GM18907 (cell line): ENCODE measurements around the gene ELFN1.

Experiments used
- ATAC-seq: cut with Tn5 transposase; IDR thresholded peaks from one replicate; pipeline ENCODE4 v1.9.1; 2021; ENCODE audit warnings: mild to moderate bottlenecking, moderate library complexity; ENCODE audit not compliant: unreplicated experiment

ELFN1 gene

DNA sequence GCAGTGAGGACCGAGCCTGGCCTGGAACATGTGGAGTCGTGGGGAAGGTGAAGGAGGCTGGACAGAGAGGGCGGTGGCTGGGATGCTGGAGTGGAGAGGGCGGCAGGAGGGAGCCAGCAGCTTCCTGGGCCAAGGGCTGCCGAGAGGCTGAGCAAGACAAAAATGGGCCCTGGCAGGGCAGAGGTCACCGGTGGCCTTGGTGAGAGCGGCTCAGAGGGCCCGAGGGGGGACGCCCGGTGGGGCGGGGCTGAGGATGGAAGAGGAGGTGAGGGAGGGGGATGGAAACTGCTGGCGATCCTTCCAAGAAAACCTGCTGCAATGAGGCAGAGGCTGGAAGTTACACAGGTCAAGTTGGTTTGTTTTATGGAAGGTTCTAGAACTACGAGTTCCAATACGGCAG, 69.5 kb downstream of the ELFN1 start:
- ATAC-seq = no peak

DNA sequence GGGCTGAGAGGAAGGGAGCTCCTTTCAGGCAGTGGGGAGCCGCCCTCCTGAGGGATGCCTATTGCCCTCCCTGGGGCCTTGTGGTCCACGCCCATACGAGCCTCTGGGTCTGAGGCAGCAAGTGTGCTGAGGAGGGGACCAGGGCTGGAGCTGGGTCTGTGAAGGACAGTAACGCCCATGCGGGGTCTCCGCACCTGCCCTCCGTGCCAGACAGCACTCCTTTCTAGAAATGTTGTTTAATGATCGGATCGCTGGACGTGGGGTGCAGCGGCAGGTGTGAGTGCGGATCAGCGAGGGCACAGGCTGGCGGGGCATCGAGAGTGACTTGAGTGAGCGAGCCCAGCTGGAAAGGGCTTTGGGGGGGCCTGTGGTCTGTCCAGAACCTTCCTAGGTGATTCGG, 70.1 kb downstream of the ELFN1 start:
- ATAC-seq = no peak

DNA sequence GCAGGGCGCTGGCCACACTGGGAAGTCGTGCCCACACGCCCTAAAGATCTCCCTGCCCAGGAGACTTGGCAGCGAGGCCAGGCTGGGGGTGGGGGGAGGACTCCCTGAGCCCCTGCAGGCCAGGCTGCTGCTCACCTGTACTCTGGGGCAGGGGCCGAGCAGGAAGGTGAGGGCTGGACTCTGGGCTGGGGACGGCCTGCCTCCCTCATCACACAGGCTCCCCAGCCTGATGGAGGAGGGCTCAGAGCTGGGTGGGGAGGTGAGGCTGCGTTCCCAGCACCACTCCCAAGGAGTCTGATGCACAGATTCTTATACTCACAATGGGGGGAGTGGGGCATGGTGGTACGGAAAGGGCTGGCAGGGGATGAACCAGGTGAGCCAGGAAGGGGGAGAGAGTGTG, 71.2 kb downstream of the ELFN1 start:
- ATAC-seq = no peak

DNA sequence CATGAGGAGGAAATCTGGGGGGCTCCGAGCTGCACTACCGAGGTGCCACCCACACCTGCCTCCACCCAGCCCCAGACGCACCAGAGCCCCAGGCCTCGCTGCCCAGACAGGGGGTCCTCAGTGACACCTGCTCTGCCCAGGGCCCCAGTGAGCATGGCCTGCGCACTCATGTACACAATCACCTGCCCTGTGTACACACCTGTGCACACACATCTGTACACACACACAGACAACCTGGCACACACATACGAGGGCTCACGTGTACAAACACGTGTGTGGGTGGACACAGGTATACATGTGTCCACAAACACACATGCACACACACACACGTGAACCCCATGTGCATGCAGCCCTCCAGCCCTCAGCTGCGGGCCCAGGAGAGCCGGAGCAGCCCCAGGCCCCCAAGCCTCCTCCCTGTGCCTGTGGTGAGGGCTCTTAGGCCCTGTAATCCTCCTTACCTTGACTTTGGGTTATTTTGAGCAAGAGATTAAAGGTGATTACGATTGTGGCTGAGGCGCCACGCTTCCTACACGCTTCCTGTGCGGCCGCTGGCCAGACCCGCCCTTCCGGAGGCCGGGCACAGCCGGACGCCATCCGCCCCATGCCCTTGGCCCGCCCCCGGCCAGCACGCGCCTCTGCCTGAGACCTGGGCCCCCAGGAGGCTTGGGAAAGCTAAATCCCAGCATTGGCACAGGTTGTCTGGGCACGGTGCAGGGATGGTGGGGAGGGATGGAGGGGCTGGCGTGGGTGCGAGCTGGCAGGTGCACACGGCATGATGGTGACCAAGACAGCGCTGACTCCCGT, 71.9 kb downstream of the ELFN1 start:
- no peak for ATAC-seq

DNA sequence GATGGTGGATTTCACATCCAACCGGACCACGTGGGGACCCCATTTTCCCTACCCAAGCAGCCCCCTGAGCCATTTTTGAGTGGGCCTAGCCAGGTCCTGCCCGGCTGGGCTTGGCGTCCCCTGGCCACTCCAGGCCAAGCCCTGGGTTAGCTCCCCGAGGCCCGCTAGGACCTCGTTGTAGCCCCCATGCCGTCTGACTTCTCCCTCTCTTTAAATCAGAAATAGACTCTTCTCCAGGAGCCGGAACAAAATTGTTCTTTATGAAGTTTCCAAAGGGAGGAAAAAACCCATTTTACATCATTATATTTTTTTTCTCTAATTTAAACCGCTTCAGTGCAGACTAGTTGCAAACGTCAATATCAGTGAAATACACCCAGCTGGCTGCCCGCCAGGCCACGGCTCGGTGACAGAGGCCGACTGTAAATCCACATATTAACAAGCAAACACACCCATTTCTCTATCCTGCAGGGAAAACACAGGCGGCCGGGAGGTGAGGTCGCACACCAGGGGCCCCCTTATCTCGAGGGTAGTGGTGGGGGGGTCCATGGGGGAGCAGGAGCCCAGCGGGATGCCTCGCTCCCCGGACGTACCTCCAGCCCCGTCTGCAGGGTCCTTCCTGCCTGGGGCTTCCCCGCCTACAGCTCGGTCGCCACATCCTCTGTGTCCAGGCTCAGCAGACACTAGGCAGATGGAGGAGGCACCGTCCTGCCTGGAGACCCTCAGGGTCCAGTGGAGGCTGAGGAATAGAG, 72.7 kb downstream of the ELFN1 start:
- ATAC-seq = no peak

DNA sequence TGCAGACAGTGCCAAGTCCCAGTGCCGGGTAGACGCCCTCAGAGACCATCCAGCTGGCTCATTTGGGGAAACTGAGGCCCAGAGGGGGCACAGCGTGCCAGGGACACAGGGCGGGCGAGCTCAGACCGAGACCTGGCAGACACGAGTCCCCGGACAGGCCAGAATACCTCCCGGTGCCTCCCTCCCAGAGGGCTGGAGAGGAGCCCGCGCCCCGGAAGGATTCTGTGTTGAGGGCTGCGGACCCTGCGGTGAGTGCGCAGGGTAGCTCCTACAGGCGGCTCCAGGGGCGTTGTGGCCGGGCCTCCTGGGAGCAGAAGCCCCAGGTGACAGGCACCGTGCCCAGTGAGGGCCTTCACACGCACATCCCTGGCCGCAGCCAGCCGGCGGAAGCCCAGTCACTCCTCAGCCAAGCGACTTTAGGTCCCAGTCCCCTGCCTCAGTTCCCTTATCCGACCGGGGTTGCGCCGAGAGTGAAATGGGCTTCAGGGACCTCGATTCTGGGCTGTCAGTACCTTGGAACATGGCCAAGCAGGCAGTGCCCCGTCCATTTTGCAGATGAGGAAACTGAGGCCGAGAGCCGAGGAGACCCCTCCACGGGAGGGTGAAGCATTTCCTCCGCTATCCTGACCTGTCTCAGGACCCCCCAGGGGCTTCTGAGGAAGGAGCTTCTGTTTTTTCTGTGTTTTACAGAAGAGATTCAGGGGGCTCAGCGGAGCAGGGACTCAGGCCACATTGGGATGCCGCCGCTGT, 73.6 kb downstream of the ELFN1 start:
- ATAC-seq = no peak

DNA sequence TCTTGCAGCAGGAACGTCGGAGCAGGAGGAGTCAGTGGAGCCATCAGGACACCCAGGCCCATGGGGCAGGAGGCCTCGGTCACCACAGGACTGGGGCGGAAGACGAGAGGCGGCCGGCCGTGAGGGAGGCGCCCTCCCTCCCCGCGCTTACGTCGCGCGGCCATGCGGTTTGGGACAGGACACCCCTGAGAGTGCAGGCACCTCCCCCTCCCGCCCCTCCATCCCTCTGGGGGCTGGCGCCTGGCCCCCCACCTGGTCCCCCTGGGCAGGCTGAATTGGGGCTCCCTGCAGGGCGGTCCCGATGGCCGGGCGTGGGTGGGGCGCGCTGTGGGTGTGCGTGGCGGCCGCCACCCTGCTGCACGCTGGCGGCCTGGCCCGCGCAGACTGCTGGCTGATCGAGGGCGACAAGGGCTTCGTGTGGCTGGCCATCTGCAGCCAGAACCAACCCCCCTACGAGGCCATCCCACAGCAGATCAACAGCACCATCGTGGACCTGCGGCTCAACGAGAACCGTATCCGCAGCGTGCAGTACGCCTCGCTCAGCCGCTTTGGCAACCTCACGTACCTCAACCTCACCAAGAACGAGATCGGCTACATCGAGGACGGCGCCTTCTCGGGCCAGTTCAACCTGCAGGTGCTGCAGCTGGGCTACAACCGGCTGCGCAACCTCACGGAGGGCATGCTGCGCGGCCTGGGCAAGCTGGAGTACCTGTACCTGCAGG, 74.4 kb downstream of the ELFN1 start:
- ATAC-seq = no peak

DNA sequence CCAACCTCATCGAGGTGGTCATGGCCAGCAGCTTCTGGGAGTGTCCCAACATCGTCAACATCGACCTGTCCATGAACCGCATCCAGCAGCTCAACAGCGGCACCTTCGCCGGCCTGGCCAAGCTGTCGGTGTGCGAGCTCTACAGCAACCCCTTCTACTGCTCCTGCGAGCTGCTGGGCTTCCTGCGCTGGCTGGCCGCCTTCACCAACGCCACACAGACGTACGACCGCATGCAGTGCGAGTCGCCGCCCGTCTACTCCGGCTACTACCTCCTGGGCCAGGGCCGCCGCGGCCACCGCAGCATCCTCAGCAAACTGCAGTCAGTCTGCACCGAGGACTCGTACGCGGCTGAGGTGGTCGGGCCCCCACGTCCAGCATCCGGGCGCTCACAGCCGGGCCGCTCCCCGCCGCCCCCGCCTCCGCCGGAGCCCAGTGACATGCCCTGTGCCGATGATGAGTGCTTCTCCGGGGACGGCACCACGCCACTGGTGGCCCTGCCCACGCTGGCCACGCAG, 75.0 kb downstream of the ELFN1 start:
- no peak for ATAC-seq

DNA sequence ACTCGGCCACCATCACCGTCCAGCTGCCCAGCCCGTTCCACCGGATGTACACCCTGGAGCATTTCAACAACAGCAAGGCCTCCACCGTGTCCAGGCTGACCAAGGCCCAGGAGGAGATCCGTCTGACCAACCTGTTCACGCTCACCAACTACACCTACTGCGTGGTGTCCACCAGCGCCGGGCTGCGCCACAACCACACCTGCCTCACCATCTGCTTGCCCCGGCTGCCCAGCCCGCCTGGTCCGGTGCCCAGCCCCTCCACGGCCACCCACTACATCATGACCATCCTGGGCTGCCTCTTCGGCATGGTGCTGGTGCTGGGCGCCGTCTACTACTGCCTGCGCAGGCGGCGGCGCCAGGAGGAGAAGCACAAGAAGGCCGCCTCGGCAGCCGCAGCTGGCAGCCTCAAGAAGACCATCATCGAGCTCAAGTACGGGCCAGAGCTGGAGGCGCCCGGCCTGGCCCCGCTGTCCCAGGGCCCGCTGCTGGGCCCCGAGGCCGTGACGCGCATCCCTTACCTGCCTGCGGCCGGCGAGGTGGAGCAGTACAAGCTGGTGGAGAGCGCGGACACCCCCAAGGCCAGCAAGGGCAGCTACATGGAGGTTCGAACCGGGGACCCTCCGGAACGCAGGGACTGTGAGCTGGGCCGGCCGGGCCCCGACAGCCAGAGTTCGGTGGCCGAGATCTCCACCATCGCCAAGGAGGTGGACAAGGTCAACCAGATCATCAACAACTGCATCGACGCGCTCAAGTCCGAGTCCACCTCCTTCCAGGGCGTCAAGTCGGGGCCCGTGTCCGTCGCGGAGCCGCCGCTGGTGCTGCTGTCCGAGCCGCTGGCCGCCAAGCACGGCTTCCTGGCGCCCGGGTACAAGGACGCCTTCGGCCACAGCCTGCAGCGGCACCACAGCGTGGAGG, 75.8 kb downstream of the ELFN1 start:
- no peak for ATAC-seq

DNA sequence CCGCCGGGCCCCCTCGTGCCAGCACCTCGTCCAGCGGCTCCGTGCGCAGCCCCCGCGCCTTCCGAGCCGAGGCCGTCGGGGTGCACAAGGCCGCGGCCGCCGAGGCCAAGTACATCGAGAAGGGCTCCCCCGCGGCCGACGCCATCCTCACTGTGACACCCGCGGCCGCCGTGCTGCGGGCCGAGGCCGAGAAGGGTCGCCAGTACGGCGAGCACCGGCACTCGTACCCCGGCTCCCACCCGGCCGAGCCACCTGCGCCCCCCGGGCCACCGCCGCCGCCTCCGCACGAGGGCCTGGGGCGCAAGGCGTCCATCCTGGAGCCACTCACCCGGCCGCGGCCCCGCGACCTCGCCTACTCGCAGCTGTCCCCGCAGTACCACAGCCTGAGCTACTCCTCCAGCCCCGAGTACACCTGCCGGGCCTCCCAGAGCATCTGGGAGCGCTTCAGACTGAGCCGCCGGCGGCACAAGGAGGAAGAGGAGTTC, 76.5 kb downstream of the ELFN1 start:
- no peak for ATAC-seq

DNA sequence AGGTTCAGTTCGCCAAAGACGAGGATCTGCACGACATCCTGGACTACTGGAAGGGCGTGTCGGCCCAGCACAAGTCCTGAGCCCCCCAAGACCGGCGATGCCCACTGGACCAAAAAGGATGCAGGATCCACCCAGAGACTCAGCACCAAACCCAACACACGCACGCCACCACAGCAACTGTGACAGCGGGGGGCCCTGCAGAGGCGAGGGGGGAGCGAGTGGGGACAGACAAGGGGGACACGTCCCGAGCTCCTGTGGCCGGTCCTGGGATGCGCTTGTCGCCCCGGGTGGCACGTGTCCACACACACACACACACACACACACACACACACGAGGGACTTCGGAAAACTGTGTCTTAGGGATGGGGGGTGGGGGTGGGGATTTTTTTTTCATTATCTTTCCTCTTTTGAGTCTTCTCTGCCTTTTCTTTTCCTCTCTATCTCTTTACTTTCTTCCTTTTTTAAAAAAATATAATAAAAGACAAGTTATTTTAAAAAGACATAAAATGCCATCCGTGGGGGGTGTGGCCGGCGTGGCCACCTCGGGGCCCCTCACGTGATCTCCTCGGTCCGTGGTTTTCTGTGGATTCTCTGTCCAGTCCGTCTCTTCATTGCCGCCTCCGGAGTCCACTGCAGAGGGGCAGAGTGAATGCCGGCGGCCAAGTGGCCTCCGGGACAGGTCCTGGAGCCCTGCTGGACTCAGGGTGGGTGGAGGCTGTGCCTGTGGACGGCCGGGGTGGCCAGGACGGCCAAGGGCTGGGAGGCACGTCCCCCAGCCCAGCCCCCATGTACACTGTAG, 77.1 kb downstream of the ELFN1 start:
- ATAC-seq = no peak

DNA sequence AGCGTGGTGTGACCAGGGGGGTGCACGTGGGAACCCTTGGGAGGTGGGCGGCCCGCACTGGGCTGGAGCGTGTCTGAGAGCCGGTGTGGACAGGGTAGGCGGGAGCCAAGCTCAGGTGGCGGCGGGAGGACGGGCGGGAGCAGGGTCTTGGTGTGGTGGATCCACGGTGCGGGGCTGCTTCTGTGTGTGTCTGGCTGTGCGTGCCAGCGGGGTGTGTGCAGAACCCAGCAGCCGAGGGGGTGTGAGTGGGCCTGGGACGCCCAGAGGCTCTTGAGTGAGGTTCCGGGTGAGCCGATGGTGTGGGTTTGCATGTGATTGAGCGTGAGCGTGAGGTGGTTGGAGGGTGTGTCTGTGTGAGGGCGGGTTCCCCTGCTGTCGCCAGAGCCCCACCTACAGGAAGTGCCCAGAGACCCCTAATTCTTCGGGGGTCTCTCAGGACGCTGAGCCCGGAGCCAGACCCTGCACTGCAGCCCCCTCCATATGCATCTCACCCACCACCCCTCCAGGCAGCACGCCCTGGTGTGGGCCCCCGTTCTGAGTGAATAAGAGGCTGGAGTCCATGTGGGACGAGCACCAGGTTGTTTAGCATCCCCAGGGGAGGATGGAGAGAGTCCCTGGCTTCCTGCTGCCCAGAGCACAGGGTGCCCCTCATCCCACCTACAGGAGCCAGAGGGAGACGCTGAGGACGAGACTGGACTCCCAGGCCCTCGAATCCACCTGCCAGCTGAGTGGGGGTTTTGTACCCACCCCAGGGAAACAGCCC, 78.2 kb downstream of the ELFN1 start:
- no peak for ATAC-seq

DNA sequence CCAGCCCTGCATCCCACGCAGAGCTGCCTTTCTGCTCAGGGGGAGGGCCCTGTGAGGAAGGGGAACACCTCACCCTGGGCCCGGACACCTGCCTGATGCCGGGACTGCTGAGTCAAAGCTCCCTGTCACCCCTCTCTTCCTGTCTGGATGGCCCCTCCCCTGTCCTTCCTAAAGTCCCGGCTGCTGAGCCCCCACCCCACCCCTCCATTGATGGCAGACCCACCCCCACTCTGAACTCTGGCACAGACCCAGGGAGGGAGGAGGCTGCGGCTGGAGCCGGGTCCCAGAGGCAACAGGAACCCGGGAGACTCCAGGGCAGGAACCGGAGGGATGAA, 78.7 kb downstream of the ELFN1 start:
- no peak for ATAC-seq

DNA sequence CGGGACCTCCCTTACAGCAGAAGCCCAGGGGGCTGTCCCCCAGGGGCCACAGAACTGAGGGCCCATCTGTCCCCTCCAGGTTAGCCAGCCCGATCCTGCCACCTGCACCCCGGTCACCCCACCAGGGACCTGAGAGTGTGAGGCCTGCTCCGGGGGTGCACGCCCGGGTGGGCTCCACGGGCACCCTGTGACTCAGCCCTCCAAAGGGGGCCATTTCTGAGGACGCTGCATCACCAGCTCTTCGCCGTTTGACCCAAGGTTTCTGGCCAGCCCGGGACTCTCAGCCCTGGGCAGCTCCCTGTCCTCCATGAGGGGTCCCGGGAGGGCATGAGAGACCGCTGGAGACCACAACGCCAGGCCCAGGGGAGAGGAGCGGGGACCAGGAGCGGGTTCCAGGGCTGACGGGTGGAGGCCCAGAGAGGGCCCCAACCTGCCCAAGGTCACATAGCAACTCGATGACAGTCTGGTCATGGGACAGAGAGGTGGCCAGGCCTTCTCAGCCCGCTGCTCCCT, 79.3 kb downstream of the ELFN1 start:
- no peak for ATAC-seq

DNA sequence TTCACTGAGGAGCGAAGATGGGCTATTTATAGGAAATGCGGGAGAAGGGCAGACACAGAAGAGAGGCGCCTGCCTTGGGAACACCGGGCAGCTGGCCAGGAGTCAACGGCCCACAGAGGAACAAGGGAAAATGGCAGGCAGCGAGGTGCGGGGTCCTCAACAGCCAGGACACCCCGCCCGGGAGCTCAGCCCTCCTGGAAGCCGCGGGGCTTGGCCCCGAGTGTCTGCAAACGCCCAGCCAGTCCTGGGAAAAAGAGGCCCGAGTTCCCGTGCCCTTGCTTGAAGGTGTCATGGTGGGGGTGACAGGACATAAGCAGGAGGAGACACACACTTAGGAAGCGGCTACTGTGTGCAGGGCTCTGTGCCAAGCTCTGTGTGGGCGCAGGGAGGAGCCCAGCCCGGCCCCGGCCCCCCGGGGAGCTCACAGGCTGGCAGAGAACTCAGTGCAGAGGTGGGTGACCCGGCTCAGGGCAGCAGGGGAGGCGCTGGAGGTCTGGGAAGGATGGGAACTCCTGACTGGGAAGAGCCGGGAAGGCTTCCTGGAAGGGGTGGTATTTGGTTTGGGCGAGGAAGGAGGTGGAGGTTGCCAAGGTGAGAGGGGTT, 79.9 kb downstream of the ELFN1 start:
- no peak for ATAC-seq

DNA sequence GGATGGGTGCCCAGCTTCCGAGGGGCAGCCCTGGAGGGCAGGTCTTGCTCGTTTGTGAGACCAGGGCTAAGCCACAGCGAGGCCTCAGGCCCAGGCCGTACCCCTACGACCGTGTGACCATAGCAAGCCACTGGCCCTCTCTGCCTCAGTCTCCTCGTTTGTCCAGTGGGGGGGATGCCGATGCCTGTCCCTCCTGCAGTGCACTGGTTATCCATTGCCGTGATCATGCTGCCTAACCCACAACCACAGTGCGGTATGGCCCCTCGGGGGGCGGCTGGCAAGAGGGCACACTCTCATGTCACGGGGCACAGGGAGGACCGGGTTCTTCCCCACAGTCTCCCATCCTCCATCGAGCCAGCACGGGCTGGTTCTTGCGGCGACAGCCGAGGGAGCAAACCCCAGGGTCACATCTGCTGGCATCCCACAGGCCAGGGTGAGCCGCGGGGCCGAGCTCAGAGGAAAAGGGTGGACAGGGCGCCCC, 80.5 kb downstream of the ELFN1 start:
- no peak for ATAC-seq

DNA sequence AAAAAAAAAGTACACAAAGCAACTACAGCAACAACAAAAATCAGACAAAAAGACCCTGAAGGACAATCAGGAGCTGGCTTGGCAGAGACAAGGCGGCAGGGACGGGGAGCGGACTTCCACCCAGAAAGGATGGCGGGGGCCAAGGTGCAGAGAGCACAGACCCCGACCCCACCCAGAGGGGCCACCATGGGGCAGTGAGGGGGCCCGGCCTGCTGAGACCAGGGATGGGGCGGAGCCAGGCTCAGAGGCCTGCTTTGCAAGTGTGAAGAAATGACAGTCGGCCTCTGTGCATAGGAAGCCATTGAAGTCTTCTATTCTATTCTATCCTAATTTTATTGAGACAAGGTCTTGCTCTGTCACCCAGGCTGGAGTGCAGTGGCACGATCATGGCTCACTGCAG, 82.0 kb downstream of the ELFN1 start:
- ATAC-seq = no peak
